ENCODE measurements around the gene ISLR. TPM values are rescaled to one million over a fixed set of nuclear protein-coding genes. Genes with fewer than 3 reads are reported as not detected.

Gene ISLR
- total RNA-seq, 4 donors from 2014 or later = 57.7 to 204 (median 112) TPM

DNA sequence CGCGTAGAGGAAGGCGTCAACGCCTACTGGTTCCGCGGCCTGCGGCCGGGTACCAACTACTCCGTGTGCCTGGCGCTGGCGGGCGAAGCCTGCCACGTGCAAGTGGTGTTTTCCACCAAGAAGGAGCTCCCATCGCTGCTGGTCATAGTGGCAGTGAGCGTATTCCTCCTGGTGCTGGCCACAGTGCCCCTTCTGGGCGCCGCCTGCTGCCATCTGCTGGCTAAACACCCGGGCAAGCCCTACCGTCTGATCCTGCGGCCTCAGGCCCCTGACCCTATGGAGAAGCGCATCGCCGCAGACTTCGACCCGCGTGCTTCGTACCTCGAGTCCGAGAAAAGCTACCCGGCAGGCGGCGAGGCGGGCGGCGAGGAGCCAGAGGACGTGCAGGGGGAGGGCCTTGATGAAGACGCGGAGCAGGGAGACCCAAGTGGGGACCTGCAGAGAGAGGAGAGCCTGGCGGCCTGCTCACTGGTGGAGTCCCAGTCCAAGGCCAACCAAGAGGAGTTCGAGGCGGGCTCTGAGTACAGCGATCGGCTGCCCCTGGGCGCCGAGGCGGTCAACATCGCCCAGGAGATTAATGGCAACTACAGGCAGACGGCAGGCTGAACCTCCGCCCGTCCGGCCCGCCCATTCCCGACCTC is 39.0 kb upstream of the ISLR start:
- WGBS = 52% methylated on average over 27 of the region's 53 CpGs
- DNase-seq (ENCODE audit: extremely low spot score) = no peak
- TF ChIP-seq, protein P1, sequence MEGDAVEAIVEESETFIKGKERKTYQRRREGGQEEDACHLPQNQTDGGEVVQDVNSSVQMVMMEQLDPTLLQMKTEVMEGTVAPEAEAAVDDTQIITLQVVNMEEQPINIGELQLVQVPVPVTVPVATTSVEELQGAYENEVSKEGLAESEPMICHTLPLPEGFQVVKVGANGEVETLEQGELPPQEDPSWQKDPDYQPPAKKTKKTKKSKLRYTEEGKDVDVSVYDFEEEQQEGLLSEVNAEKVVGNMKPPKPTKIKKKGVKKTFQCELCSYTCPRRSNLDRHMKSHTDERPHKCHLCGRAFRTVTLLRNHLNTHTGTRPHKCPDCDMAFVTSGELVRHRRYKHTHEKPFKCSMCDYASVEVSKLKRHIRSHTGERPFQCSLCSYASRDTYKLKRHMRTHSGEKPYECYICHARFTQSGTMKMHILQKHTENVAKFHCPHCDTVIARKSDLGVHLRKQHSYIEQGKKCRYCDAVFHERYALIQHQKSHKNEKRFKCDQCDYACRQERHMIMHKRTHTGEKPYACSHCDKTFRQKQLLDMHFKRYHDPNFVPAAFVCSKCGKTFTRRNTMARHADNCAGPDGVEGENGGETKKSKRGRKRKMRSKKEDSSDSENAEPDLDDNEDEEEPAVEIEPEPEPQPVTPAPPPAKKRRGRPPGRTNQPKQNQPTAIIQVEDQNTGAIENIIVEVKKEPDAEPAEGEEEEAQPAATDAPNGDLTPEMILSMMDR (IDR thresholded peaks at IDR 0.05) = peak; percentile 23 to 49 (median 32)
- no peak for TF ChIP-seq POLR2AphosphoS5 (IDR thresholded peaks at IDR 0.05)
- no peaks in the 10 kb centered on the region for H3K9me3 ChIP-seq
- peaks cover 0 to 97% (median 65%) of the 10 kb centered on the region in 4 donors for H3K27me3 ChIP-seq
- intact Hi-C loops (cut with DNase I) = no loop called here
- no peak overlapping the region for H3K27ac ChIP-seq (replicated peaks in 1 of 4)
- H3K4me3 ChIP-seq = no peak overlapping the region
- no peaks in the 10 kb centered on the region for H3K36me3 ChIP-seq
- peaks cover 48 to 75% (median 66%) of the 10 kb centered on the region in 4 donors for H3K4me1 ChIP-seq

DNA sequence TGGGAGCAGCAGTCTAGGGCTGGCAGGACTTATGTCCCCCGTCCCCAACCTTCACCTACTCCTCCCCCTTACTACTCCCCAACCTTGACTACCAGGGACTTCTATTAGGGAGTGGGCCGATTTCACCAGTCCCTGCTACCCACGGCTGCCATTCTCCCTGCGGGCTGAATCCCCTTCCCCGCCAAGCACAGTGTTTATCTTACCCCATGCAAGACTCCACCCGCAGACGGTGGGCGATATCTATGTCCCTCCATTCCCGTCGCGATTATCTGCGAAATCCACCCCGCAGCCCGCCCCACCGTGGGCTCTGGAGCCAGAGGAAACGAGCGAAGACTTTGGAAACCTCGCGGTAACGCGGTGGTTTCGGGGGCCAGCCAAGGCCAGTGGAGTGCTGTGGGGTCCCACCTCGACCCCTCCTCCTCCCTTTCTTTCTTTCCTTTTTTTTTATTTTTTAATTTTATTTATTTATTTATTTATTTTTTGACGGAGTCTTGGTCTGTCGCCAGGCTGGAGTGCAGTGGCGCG is 38.4 kb upstream of the ISLR start:
- Histone ChIP-seq H3K4me1 (peaks cover 44 to 69% (median 60%) of the 10 kb centered on the region in 4 donors), H3K27me3 (peaks cover 0 to 97% (median 59%) of the 10 kb centered on the region in 4 donors), H3K36me3 (no peaks in the 10 kb centered on the region), H3K27ac (replicated peaks in 1 of 4) (peak overlapping the region in 2 of 4 donors; percentile 44 to 81), H3K4me3 (peak overlapping the region in 2 of 4 donors; percentile 45 to 67), H3K9me3 (no peaks in the 10 kb centered on the region)
- 46% methylated on average over 27 of the region's 27 CpGs for WGBS
- no peak for DNase-seq (ENCODE audit: extremely low spot score)
- intact Hi-C loops (cut with DNase I) = no loop called here
- TF ChIP-seq POLR2A (IDR thresholded peaks at IDR 0.05; ENCODE audit: low read depth) (no peak), POLR2AphosphoS5 (IDR thresholded peaks at IDR 0.05) (no peak), EP300 (IDR thresholded peaks at IDR 0.05) (no peak)
- TF ChIP-seq, protein P1 (IDR thresholded peaks at IDR 0.05) = no peak

- Histone ChIP-seq H3K4me3 (peak overlapping the region; percentile 45 to 67 (median 58)), H3K27me3 (peaks cover 0 to 84% (median 46%) of the 10 kb centered on the region in 4 donors)
- DNase-seq (ENCODE audit: extremely low spot score) = no peak
These were observed 37.0 kb upstream of the ISLR start for GRCh38 chr15:74136540-74136813.

GRCh38 chr15:74136814-74137536 is 36.5 kb upstream of the ISLR start:
- Histone ChIP-seq H3K4me1 (peaks cover 35 to 54% (median 47%) of the 10 kb centered on the region in 4 donors), H3K9me3 (no peaks in the 10 kb centered on the region), H3K36me3 (no peaks in the 10 kb centered on the region), H3K27me3 (peaks cover 0 to 79% (median 42%) of the 10 kb centered on the region in 4 donors), H3K27ac (replicated peaks in 1 of 4) (peak overlapping the region; percentile 44 to 81 (median 74)), H3K4me3 (peak overlapping the region; percentile 45 to 67 (median 58))
- TF ChIP-seq EP300 (IDR thresholded peaks at IDR 0.05) (no peak), POLR2A (IDR thresholded peaks at IDR 0.05; ENCODE audit: low read depth) (no peak), POLR2AphosphoS5 (IDR thresholded peaks at IDR 0.05) (no peak)
- TF ChIP-seq, protein P1 (IDR thresholded peaks at IDR 0.05) = no peak
- DNase-seq (ENCODE audit: extremely low spot score) = no peak
- intact Hi-C loops (cut with DNase I) = no loop called here
- 28% methylated on average over 17 of the region's 18 CpGs for whole genome bisulfite sequencing

More at GRCh38 chr15:74136540-74136813, 37.0 kb upstream of the ISLR start:
- Histone ChIP-seq H3K27ac (replicated peaks in 1 of 4) (peak overlapping the region; percentile 44 to 81 (median 74)), H3K36me3 (no peaks in the 10 kb centered on the region), H3K9me3 (no peaks in the 10 kb centered on the region), H3K4me1 (peaks cover 35 to 55% (median 47%) of the 10 kb centered on the region in 4 donors)
- no peak for TF ChIP-seq EP300 (IDR thresholded peaks at IDR 0.05)
- TF ChIP-seq, protein P1 (IDR thresholded peaks at IDR 0.05) = no peak
- TF ChIP-seq POLR2AphosphoS5 (IDR thresholded peaks at IDR 0.05) = no peak
- intact Hi-C loops (cut with DNase I) = no loop called here
- 4% methylated on average over 19 of the region's 26 CpGs for WGBS

All from esophagus muscularis mucosa (tissue), 4 donors.